Measurements from ENCODE around the gene OBP2A.

Gene OBP2A

DNA sequence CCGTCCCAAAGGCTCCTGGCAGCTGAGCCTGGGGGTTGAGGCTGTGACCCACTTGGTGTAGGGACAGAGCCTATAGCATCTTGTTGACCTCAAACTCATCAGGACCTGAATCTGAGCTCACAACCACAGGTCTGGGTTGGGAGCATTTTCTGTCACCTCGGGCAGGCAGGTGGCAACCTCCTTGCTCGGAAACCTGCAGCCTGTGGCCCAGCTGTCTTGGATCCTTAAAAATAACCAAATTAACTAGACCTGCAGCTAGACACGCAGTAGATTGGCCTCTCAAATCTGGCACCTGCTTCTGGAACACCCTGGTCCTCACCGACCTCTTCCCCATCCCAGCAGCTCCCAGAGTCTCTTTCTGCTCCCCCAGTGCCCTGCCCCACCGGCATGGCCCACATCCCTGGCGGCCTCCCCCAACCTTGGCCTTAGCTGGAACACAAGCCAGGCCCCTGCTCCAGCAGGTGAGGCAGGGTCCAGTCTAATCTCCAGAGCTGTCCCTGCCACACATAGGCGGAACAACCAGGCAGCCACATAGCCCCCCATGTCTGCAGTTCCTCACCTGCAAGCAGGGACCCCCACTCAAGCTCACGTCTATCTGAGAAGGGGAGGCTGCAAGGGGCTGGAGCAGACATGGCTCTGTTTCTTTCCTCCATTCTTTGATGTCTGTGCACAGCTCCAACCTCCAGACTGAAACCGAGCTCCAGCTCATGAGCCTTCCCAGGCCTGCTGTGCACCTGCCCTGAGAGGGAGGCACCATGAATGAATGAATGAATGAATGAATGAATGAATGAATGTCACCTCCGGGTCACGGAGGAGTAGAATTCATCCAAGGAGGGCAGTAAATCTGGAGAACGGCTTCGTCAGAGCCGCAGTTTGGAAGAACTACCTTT lies 43.9 kb downstream of the OBP2A start:
- Histone ChIP-seq H2AFZ (ENCODE audit: low read depth, low read length) (no peak overlapping the region), H3K9me3 (ENCODE audit: insufficient read depth, low read length) (no peaks in the 10 kb centered on the region), H3K9ac (ENCODE audit: low read length) (no peak overlapping the region), H4K20me1 (ENCODE audit: insufficient read depth, low read length) (no peaks in the 10 kb centered on the region), H3K27ac (ENCODE audit: low read length) (no peak overlapping the region), H3K27me3 (ENCODE audit: low read depth, low read length) (peaks cover 6% of the 10 kb centered on the region; the same call in 1 of the 2 replicates), H3K4me2 (ENCODE audit: low read length) (no peak overlapping the region), H3K4me1 (ENCODE audit: low read length) (no peaks in the 10 kb centered on the region), H3K79me2 (ENCODE audit: low read length) (no peaks in the 10 kb centered on the region), H3K36me3 (replicated peaks; ENCODE audit: low read depth, low read length) (no peaks in the 10 kb centered on the region), H3K4me3 (ENCODE audit: low read length) (no peak overlapping the region)
- no peak for TF ChIP-seq EZH2phosphoT487 (IDR thresholded peaks at IDR 0.05; ENCODE audit: low read depth)
- TF ChIP-seq, protein P1, sequence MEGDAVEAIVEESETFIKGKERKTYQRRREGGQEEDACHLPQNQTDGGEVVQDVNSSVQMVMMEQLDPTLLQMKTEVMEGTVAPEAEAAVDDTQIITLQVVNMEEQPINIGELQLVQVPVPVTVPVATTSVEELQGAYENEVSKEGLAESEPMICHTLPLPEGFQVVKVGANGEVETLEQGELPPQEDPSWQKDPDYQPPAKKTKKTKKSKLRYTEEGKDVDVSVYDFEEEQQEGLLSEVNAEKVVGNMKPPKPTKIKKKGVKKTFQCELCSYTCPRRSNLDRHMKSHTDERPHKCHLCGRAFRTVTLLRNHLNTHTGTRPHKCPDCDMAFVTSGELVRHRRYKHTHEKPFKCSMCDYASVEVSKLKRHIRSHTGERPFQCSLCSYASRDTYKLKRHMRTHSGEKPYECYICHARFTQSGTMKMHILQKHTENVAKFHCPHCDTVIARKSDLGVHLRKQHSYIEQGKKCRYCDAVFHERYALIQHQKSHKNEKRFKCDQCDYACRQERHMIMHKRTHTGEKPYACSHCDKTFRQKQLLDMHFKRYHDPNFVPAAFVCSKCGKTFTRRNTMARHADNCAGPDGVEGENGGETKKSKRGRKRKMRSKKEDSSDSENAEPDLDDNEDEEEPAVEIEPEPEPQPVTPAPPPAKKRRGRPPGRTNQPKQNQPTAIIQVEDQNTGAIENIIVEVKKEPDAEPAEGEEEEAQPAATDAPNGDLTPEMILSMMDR (IDR thresholded peaks at IDR 0.05; ENCODE audit: low read depth, low read length) = no peak

DNA sequence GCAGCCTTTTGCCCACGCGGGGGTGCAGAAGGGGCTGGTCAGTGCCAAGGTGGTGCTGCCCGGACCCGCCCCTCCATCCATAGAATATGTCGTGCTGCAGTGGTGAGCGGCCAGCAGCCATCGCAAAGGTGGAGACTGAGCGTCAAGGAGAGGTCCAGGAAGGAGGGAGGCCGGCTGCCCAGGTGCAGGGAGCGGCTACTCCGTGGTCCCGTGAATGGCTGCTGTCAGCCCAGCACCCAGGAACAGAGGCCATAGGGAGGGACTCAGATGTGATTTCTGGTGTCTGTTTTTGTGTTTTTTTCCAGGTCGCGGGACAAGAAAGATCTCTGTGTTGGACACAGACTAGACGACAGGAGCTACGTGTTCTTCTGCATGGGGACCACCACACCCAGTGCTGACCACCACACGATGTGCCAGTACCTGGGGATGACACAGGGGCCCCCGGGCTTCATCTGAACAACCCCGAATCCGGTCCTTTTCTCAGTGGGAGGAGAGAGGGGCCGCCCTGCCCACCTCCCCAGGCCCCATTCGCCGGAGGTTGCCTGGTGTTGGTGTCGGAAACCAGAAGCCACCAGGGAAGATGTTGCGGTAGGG lies 44.7 kb downstream of the OBP2A start:
- Histone ChIP-seq H3K4me1 (ENCODE audit: low read length) (no peaks in the 10 kb centered on the region), H3K4me3 (ENCODE audit: low read length) (no peak overlapping the region), H3K79me2 (ENCODE audit: low read length) (no peaks in the 10 kb centered on the region), H2AFZ (ENCODE audit: low read depth, low read length) (no peak overlapping the region), H3K9ac (ENCODE audit: low read length) (no peak overlapping the region), H3K9me3 (ENCODE audit: insufficient read depth, low read length) (no peaks in the 10 kb centered on the region), H3K36me3 (replicated peaks; ENCODE audit: low read depth, low read length) (no peaks in the 10 kb centered on the region), H3K27me3 (ENCODE audit: low read depth, low read length) (peaks cover 12% of the 10 kb centered on the region; the same call in 1 of the 2 replicates), H3K4me2 (ENCODE audit: low read length) (no peak overlapping the region), H3K27ac (ENCODE audit: low read length) (no peak overlapping the region), H4K20me1 (ENCODE audit: insufficient read depth, low read length) (no peaks in the 10 kb centered on the region)
- TF ChIP-seq EZH2phosphoT487 (IDR thresholded peaks at IDR 0.05; ENCODE audit: low read depth) = no peak
- TF ChIP-seq, protein P1 (IDR thresholded peaks at IDR 0.05; ENCODE audit: low read depth, low read length) = no peak

DNA sequence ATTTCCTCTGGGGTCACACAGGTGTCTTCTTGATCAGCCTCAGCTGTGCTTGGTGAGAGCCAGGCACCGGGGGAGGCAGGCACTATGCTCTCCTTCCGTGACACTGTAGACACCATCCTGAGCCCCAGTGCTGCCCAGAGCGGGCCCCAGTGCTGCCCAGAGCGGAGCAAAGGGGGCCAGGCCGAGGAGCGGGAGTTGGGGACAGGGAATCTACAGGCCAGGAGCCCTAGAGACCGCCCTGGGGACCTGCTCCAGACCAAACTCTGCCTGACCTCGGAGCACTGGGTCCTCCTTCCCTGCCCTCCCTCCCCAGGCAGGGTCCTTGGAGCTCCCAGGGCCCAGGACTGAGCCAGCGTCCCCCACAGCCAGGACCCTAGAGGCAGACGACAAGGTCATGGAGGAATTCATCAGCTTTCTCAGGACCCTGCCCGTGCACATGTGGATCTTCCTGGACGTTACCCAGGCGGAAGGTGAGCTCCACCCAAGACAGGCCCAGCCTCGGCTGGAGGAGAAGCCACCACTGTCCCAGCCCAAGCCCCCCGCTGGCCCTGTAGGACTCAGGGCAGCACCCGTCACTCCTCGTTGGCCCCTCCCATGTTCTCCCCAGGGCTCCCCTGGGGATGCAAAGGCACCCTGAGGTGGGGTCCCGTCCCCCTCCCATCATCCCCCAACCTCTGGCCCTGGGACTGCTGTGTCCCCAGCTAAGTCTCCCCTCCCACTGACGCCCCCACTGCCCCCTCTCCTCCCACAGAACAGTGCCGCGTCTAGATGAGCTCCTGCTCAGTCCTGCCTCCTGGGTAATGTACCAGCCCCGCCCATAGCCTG lies 45.8 kb downstream of the OBP2A start:
- Histone ChIP-seq H3K4me1 (ENCODE audit: low read length) (no peaks in the 10 kb centered on the region), H4K20me1 (ENCODE audit: insufficient read depth, low read length) (no peaks in the 10 kb centered on the region)

More for the DNA sequence above, 45.8 kb downstream of the OBP2A start:
- Histone ChIP-seq H2AFZ (ENCODE audit: low read depth, low read length) (no peak overlapping the region), H3K36me3 (replicated peaks; ENCODE audit: low read depth, low read length) (no peaks in the 10 kb centered on the region), H3K4me3 (ENCODE audit: low read length) (no peak overlapping the region), H3K9ac (ENCODE audit: low read length) (no peak overlapping the region), H3K4me2 (ENCODE audit: low read length) (no peak overlapping the region), H3K9me3 (ENCODE audit: insufficient read depth, low read length) (no peaks in the 10 kb centered on the region), H3K27me3 (ENCODE audit: low read depth, low read length) (peaks cover 22% of the 10 kb centered on the region; the same call in 1 of the 2 replicates), H3K27ac (ENCODE audit: low read length) (no peak overlapping the region), H3K79me2 (ENCODE audit: low read length) (no peaks in the 10 kb centered on the region)
- TF ChIP-seq, protein P1 (IDR thresholded peaks at IDR 0.05; ENCODE audit: low read depth, low read length) = no peak
- no peak for TF ChIP-seq EZH2phosphoT487 (IDR thresholded peaks at IDR 0.05; ENCODE audit: low read depth)

Data from OCI-LY3 (cell line).